CD4-positive, alpha-beta T cell (primary cell): Measurements from ENCODE around the gene SART1. TPM values are rescaled to one million over a fixed set of nuclear protein-coding genes. Genes with fewer than 3 reads are reported as not detected.

ENCODE experiments used
- ATAC-seq: fragments of 200-7000 bp; cut with Tn5 transposase; one replicate; pipeline ENCODE4 v1.10.0; 2022; ENCODE audit warnings: mild to moderate bottlenecking; ENCODE audit not compliant: poor library complexity
- CTCF ChIA-PET: fragments of 350-600 bp; sonication (Branson Sonifier 250); formaldehyde crosslinking; loops from one replicate; lab custom pipeline; 2021; ENCODE audit warnings: antibody characterized with exemption, inconsistent platforms; lab: Charles Lee
- POLR2A ChIA-PET: fragments of 350-600 bp; sonication (Branson Sonifier 250); formaldehyde crosslinking; loops from one replicate; lab custom pipeline; 2021; ENCODE audit warnings: antibody characterized with exemption, inconsistent platforms; lab: Charles Lee
- DNase-seq, 14 experiments: peaks; one replicate each; pipeline ENCODE4 v3.0.0-alpha.2; 2013 to 2020; ENCODE audit warnings: mixed read lengths in 2 of 14
- H3K27ac ChIP-seq, 2 donors: one replicate each; pipeline versions ENCODE4 v1.5.1 to v1.7.0; 2013; ENCODE audit warnings: low read length in 2 of 2, low read depth in 1 of 2, mild to moderate bottlenecking in 1 of 2
- H3K27me3 ChIP-seq, 2 experiments: 1 replicate in 1 of 2; 2 replicates in 1 of 2; pipeline versions ENCODE4 v1.6.1 to v1.7.0; 2013; ENCODE audit warnings: low read length in 2 of 2, control low read depth in 1 of 2, mild to moderate bottlenecking in 1 of 2, moderate library complexity in 1 of 2; ENCODE audit not compliant: insufficient read depth in 2 of 2, control insufficient read depth in 1 of 2
- H3K36me3 ChIP-seq: one replicate; pipeline ENCODE4 v1.6.1; 2013; ENCODE audit warnings: low read length, control low read depth; ENCODE audit not compliant: insufficient read depth
- H3K4me1 ChIP-seq: one replicate; pipeline ENCODE4 v1.6.1; 2013; ENCODE audit warnings: low read length, control low read depth; ENCODE audit not compliant: insufficient read depth
- H3K4me3 ChIP-seq: one replicate; pipeline ENCODE4 v1.5.1; 2013; ENCODE audit warnings: mild to moderate bottlenecking, low read length, moderate library complexity
- H3K9me3 ChIP-seq, 2 experiments: 1 replicate in 1 of 2; 2 replicates in 1 of 2; pipeline versions ENCODE4 v1.6.1 to v1.7.0; 2013; ENCODE audit warnings: low read length in 2 of 2, mild to moderate bottlenecking in 2 of 2, control low read depth in 1 of 2, moderate library complexity in 1 of 2; ENCODE audit not compliant: control insufficient read depth in 1 of 2, insufficient read depth in 1 of 2
- H3K27ac Mint-ChIP-seq: one replicate; pipeline ENCODE4 v1.8.0; 2020; ENCODE audit warnings: mixed read lengths
- H3K27me3 Mint-ChIP-seq: one replicate; pipeline ENCODE4 v1.8.0; 2021; ENCODE audit warnings: mixed read lengths
- H3K36me3 Mint-ChIP-seq: one replicate; pipeline ENCODE4 v1.8.0; 2021; ENCODE audit warnings: low read depth, mixed read lengths
- H3K4me1 Mint-ChIP-seq: one replicate; pipeline ENCODE4 v1.8.0; 2021; ENCODE audit warnings: low read depth, mixed read lengths
- H3K4me3 Mint-ChIP-seq: one replicate; pipeline ENCODE4 v1.8.0; 2020; ENCODE audit warnings: mild to moderate bottlenecking, mixed read lengths
- H3K9me3 Mint-ChIP-seq: one replicate; pipeline ENCODE4 v1.8.0; 2020; ENCODE audit warnings: mixed read lengths
- CTCF ChIP-seq: fragments of 200-600 bp; IDR thresholded peaks from one replicate; pipeline ENCODE4 v1.8.0; 2022; ENCODE audit warnings: antibody characterized with exemption, mild to moderate bottlenecking
- intact Hi-C, 2 experiments: fragments of 100-400 bp; cut with DNase I in 1 of 2; cut with micrococcal nuclease in 1 of 2; formaldehyde crosslinking; loops; one replicate each; pipeline versions ENCODE4 v1.15.1 to v1.9.0; 2023 to 2025; cut with DNase I, micrococcal nuclease
- total RNA-seq, 174 experiments: library from RNA in 2 of 174; stranded (reverse) in 2 of 174; gene quantifications; one replicate each; pipeline ENCODE4 v1.2.3 and lab custom pipeline; 2021 to 2026

SART1 gene
- total RNA-seq, 2 experiments from 2014 or later = 78.6 to 80.2 TPM

GRCh38 chr11:65931773-65932557 lies 29.6 kb upstream of the SART1 start:
- peaks cover 23% of the 10 kb centered on the region for H3K4me1 Mint-ChIP-seq
- ChIA-PET POLR2A (interaction anchor here (1.4 to 2.3 kb wide), 2 partner anchors 41 to 42 kb away, joined by 3 to 5 read pairs; partner anchors contain the start of gene CCDC85B), CTCF (interaction anchor here (1.1 to 2.1 kb wide), 4 partner anchors 30 to 47 kb away, joined by 3 to 9 read pairs (median 4); partner anchors contain the start of genes CCDC85B and FIBP)
- H3K36me3 ChIP-seq = no peaks in the 10 kb centered on the region
- H3K4me1 ChIP-seq = peaks cover 23% of the 10 kb centered on the region
- no peaks in the 10 kb centered on the region for H3K27me3 Mint-ChIP-seq
- DNase-seq (no peak), ATAC-seq (no peak)
- no peak for TF ChIP-seq CTCF
- H3K27ac Mint-ChIP-seq = peak overlapping the region; percentile 20
- no peaks in the 10 kb centered on the region for H3K9me3 ChIP-seq
- no peaks in the 10 kb centered on the region for H3K27me3 ChIP-seq
- intact Hi-C loops = no loop called here
- H3K4me3 ChIP-seq = no peak overlapping the region
- no peak overlapping the region for H3K4me3 Mint-ChIP-seq
- no peaks in the 10 kb centered on the region for H3K36me3 Mint-ChIP-seq
- no peak overlapping the region for H3K27ac ChIP-seq
- H3K9me3 Mint-ChIP-seq = no peaks in the 10 kb centered on the region

- Histone ChIP-seq H3K36me3 (no peaks in the 10 kb centered on the region), H3K27me3 (no peaks in the 10 kb centered on the region), H3K4me1 (peaks cover 17% of the 10 kb centered on the region), H3K9me3 (no peaks in the 10 kb centered on the region), H3K4me3 (no peak overlapping the region), H3K27ac (no peak overlapping the region)
- H3K4me1 Mint-ChIP-seq = peaks cover 18% of the 10 kb centered on the region
- TF ChIP-seq CTCF = no peak
- ChIA-PET POLR2A (interaction anchor here (1.4 to 2.3 kb wide), 2 partner anchors 42 to 43 kb away, joined by 3 to 5 read pairs; partner anchors contain the start of gene CCDC85B), CTCF (interaction anchor here (1.1 to 2.1 kb wide), 3 partner anchors 42 to 48 kb away, joined by 3 to 9 read pairs (median 4); partner anchors contain the start of genes CCDC85B and FIBP)
- DNase-seq (peak in 1 of 14 experiments; percentile 29), ATAC-seq (no peak)
- H3K27ac Mint-ChIP-seq = peak overlapping the region; percentile 9
- no peaks in the 10 kb centered on the region for H3K27me3 Mint-ChIP-seq
- intact Hi-C loops = no loop called here
- H3K9me3 Mint-ChIP-seq = no peaks in the 10 kb centered on the region
- no peaks in the 10 kb centered on the region for H3K36me3 Mint-ChIP-seq
- no peak overlapping the region for H3K4me3 Mint-ChIP-seq
Measured at GRCh38 chr11:65932558-65932919, 29.0 kb upstream of the SART1 start.

- H3K9me3 ChIP-seq = no peaks in the 10 kb centered on the region
- H3K36me3 ChIP-seq = no peaks in the 10 kb centered on the region
- Mint-ChIP-seq H3K27ac (no peak overlapping the region), H3K9me3 (no peaks in the 10 kb centered on the region), H3K27me3 (no peaks in the 10 kb centered on the region), H3K4me1 (peaks cover 3% of the 10 kb centered on the region), H3K36me3 (no peaks in the 10 kb centered on the region), H3K4me3 (no peak overlapping the region)
- no peaks in the 10 kb centered on the region for H3K27me3 ChIP-seq
- H3K4me1 ChIP-seq = peaks cover 2% of the 10 kb centered on the region
- no peak for TF ChIP-seq CTCF
- ATAC-seq (no peak), DNase-seq (no peak)
- CTCF ChIA-PET = interaction anchor here (0.7 kb wide), 1 partner anchor 329 kb away, joined by 4 read pairs; no protein-coding TSS in a partner anchor
- intact Hi-C loops = no loop called here
- no peak overlapping the region for H3K4me3 ChIP-seq
- POLR2A ChIA-PET = interaction anchor here (0.6 kb wide), 1 partner anchor 46 kb away, joined by 3 read pairs; the partner anchor contains the start of gene FIBP
- no peak overlapping the region for H3K27ac ChIP-seq
Measured at GRCh38 chr11:65934014-65934413, 27.5 kb upstream of the SART1 start.
